OCI-LY3 (cell line): ENCODE results near the gene TENT5C.
A peak's percentile ranks its signal among the peaks of the same experiment; 100 is the strongest.

Experiments
- H2AFZ ChIP-seq: fragments of 200-600, 300-600 bp; shearing (Covaris generic); 2 replicates; pipeline ENCODE4 v1.6.0; 2014; ENCODE audit warnings: antibody characterized with exemption, low read depth, low read length
- H3K27ac ChIP-seq: fragments of 200-600, 300-600 bp; sonication (generic); 2 replicates; pipeline ENCODE4 v1.5.1; 2014; ENCODE audit warnings: mild to moderate bottlenecking, low read length, moderate library complexity, mixed read lengths
- H3K27me3 ChIP-seq: fragments of 200-600, 300-600 bp; sonication (generic); 2 replicates; pipeline ENCODE4 v1.6.1; 2014; ENCODE audit warnings: low read depth, low read length, mixed read lengths
- H3K36me3 ChIP-seq: fragments of 200-600, 300-600 bp; sonication (generic); replicated peaks from 2 replicates; pipeline ENCODE3; 2014; ENCODE audit warnings: low read depth, low read length, mixed read lengths
- H3K4me1 ChIP-seq: fragments of 300-600, 200-600 bp; sonication (generic); 2 replicates; pipeline ENCODE4 v1.6.1; 2014; ENCODE audit warnings: low read length, mixed read lengths
- H3K4me2 ChIP-seq: fragments of 200-600, 300-600 bp; sonication (generic); 2 replicates; pipeline ENCODE4 v1.6.1; 2014; ENCODE audit warnings: low read length, mixed read lengths
- H3K4me3 ChIP-seq: fragments of 300-600, 200-600 bp; sonication (generic); 2 replicates; pipeline ENCODE4 v1.5.1; 2014; ENCODE audit warnings: antibody characterized with exemption, mild to moderate bottlenecking, low read length, moderate library complexity
- H3K79me2 ChIP-seq: fragments of 300-600, 200-600 bp; shearing (Covaris generic); 2 replicates; pipeline ENCODE4 v1.6.1; 2014; ENCODE audit warnings: mild to moderate bottlenecking, low read length, mixed read lengths
- H3K9ac ChIP-seq: fragments of 300-600, 200-600 bp; shearing (Covaris generic); 2 replicates; pipeline ENCODE4 v1.6.0; 2014; ENCODE audit warnings: mild to moderate bottlenecking, low read length, moderate library complexity
- H3K9me3 ChIP-seq: fragments of 200-600, 300-600 bp; shearing (Covaris generic); 2 replicates; pipeline ENCODE4 v1.6.1; 2014; ENCODE audit warnings: low read length, mixed read lengths; ENCODE audit not compliant: insufficient read depth
- H4K20me1 ChIP-seq: fragments of 200-600, 300-600 bp; sonication (generic); 2 replicates; pipeline ENCODE4 v1.6.1; 2016; ENCODE audit warnings: low read length, mixed read lengths; ENCODE audit not compliant: insufficient read depth
- CTCF ChIP-seq: fragments of 200-600, 300-600 bp; sonication (generic); IDR thresholded peaks from 2 replicates; pipeline ENCODE4 v1.5.1; 2014; ENCODE audit warnings: antibody characterized with exemption, low read length, low read depth
- EZH2phosphoT487 ChIP-seq: fragments of 200-600 bp; shearing (Covaris generic); IDR thresholded peaks from 2 replicates; pipeline ENCODE4 v1.6.1; 2018; ENCODE audit warnings: antibody characterized with exemption, mixed run types, low read depth

The TENT5C gene

GRCh38 chr1:117611894-117612483, 6.1 kb downstream of the TENT5C start:
- no peaks in the 10 kb centered on the region for H3K27me3 ChIP-seq
- peak overlapping the region; percentile 61; the same call in 1 of the 2 replicates for H3K4me2 ChIP-seq
- no peaks in the 10 kb centered on the region for H3K36me3 ChIP-seq
- no peak overlapping the region for H3K4me3 ChIP-seq
- H3K79me2 ChIP-seq, result peaks cover 31% of the 10 kb centered on the region; the same call in 1 of the 2 replicates
- H3K27ac ChIP-seq, result no peak overlapping the region
- no peak for TF ChIP-seq CTCF
- no peak for TF ChIP-seq EZH2phosphoT487
- H3K4me1 ChIP-seq, result peaks cover 59% of the 10 kb centered on the region
- no peak overlapping the region for H3K9ac ChIP-seq
- peaks cover 3% of the 10 kb centered on the region; the same call in 1 of the 2 replicates for H4K20me1 ChIP-seq
- H2AFZ ChIP-seq, result no peak overlapping the region
- H3K9me3 ChIP-seq, result no peaks in the 10 kb centered on the region

- H3K79me2 ChIP-seq, result peaks cover 31% of the 10 kb centered on the region; the same call in 1 of the 2 replicates
- no peak overlapping the region for H3K9ac ChIP-seq
- H3K4me1 ChIP-seq, result peaks cover 60% of the 10 kb centered on the region
- peaks cover 2% of the 10 kb centered on the region for H3K36me3 ChIP-seq
- TF ChIP-seq EZH2phosphoT487, result no peak
- TF ChIP-seq CTCF, result no peak
- H4K20me1 ChIP-seq, result peaks cover 3% of the 10 kb centered on the region; the same call in 1 of the 2 replicates
- H3K27ac ChIP-seq, result no peak overlapping the region
- H3K4me2 ChIP-seq, result peak overlapping the region; percentile 61
- peak overlapping the region; percentile 13; the same call in 1 of the 2 replicates for H3K4me3 ChIP-seq
- no peaks in the 10 kb centered on the region for H3K9me3 ChIP-seq
- H2AFZ ChIP-seq, result no peak overlapping the region
- H3K27me3 ChIP-seq, result no peaks in the 10 kb centered on the region
Observed at GRCh38 chr1:117612517-117613248, 6.8 kb downstream of the TENT5C start.

- Histone ChIP-seq H3K36me3 (peaks cover 9% of the 10 kb centered on the region), H3K4me2 (peak overlapping the region; percentile 61), H3K79me2 (peaks cover 29% of the 10 kb centered on the region), H3K9ac (no peak overlapping the region), H3K4me3 (peak overlapping the region; percentile 13; the same call in 1 of the 2 replicates), H3K9me3 (peaks cover 6% of the 10 kb centered on the region; the same call in 1 of the 2 replicates), H2AFZ (no peak overlapping the region), H3K4me1 (peaks cover 66% of the 10 kb centered on the region), H3K27me3 (no peaks in the 10 kb centered on the region), H4K20me1 (no peaks in the 10 kb centered on the region; the same call in 1 of the 2 replicates), H3K27ac (no peak overlapping the region)
- TF ChIP-seq CTCF (no peak), EZH2phosphoT487 (no peak)
Observed at GRCh38 chr1:117613249-117613968, 7.6 kb downstream of the TENT5C start.
